ENCODE data around the gene WIZ.
A peak's percentile ranks its signal among the peaks of the same experiment; 100 is the strongest.

WIZ gene

DNA sequence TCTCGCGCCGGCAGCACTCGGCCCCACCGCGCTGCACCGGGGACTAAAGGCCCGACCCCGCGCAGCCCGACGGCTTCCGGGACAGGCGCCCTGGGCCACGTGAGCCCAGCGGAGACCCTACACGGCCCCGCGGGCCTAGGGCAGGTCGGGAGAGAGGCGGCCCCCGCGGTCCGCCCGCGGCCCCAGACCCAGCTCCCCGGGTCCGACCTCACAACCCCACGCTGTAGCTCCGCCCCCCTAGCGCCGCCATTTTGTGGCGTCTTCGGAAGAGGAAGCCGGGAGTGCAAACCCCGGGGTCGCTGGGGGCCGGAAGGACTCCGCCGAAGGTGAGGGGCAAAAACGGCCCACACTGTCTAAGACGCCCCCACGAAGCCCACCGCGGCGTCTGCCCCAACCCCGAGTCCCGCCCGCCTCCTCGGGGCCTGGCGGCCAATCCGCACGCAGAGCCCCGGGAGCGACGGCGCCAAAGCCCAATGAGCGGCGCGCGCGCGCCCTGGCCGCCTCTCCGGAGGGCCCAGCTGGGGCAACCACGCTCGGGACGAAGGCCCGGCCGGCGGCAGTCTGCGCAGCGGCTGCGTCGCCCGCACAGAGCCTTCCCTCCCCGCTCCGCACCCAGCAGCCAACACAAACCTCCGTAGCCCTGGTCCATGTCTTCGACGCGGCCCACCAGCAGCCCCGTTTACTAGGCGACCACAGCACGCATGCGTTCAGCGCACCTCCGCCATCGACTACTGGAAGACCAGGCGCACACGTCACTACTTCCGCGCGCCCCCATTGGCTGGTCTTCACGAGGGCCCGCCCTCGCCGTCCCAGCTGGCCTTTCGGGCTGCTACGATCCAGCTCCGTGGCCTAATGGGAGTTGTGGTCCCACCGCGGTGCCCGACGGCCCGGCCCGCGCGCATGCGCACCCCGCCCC is 70.4 kb downstream of the WIZ start, which contains the start of gene AKAP8 (continued):
- TF ChIP-seq BCL11B (tag by site-specific recombination; IDR thresholded peaks at IDR 0.05; ENCODE audit: low read depth): no peak
- TF ChIP-seq, protein P1, sequence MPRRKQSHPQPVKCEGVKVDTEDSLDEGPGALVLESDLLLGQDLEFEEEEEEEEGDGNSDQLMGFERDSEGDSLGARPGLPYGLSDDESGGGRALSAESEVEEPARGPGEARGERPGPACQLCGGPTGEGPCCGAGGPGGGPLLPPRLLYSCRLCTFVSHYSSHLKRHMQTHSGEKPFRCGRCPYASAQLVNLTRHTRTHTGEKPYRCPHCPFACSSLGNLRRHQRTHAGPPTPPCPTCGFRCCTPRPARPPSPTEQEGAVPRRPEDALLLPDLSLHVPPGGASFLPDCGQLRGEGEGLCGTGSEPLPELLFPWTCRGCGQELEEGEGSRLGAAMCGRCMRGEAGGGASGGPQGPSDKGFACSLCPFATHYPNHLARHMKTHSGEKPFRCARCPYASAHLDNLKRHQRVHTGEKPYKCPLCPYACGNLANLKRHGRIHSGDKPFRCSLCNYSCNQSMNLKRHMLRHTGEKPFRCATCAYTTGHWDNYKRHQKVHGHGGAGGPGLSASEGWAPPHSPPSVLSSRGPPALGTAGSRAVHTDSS (tag by site-specific recombination; IDR thresholded peaks at IDR 0.05): no peak; the same call in 1 of the 2 replicates
- TF ChIP-seq ZNF580 (tag by site-specific recombination; IDR thresholded peaks at IDR 0.05): no peak
- no peak for TF ChIP-seq CTCF (tag by site-specific recombination; IDR thresholded peaks at IDR 0.05)
- no peak for TF ChIP-seq WT1 (tag by site-specific recombination; IDR thresholded peaks at IDR 0.05)
- TF ChIP-seq PRDM10 (tag by site-specific recombination; IDR thresholded peaks at IDR 0.05): peak; percentile 15; the same call in 1 of the 2 replicates
- no peak for TF ChIP-seq ZNF549 (tag by site-specific recombination; IDR thresholded peaks at IDR 0.05)
- no peak for TF ChIP-seq ZNF223 (tag by site-specific recombination; IDR thresholded peaks at IDR 0.05)
- TF ChIP-seq PBX3 (CRISPR knock-in tag; IDR thresholded peaks at IDR 0.05): peak; percentile 69; the same call in 1 of the 2 replicates
- no peak for TF ChIP-seq FEZF1 (tag by site-specific recombination; IDR thresholded peaks at IDR 0.05)
- TF ChIP-seq ZNF140 (tag by site-specific recombination; IDR thresholded peaks at IDR 0.05): no peak
- no peak for TF ChIP-seq SCRT2 (tag by site-specific recombination; IDR thresholded peaks at IDR 0.05)
- no peak for TF ChIP-seq ZNF555 (tag by site-specific recombination; conservative IDR thresholded peaks at IDR 0.05)
- no peak for TF ChIP-seq TCF7L2 (IDR thresholded peaks at IDR 0.05; ENCODE audit: borderline replicate concordance, low read depth, low read length)
- TF ChIP-seq ZNF792 (tag by site-specific recombination; IDR thresholded peaks at IDR 0.05): no peak
- no peak for TF ChIP-seq ZSCAN16 (tag by site-specific recombination; IDR thresholded peaks at IDR 0.05)
- TF ChIP-seq ZNF311 (tag by site-specific recombination; IDR thresholded peaks at IDR 0.05; ENCODE audit: borderline replicate concordance): no peak
- no peak for TF ChIP-seq GLI4 (tag by site-specific recombination; IDR thresholded peaks at IDR 0.05)
- no peak for TF ChIP-seq REPIN1 (tag by site-specific recombination; IDR thresholded peaks at IDR 0.05; ENCODE audit: low read depth)
- no peak for TF ChIP-seq MZF1 (tag by site-specific recombination; IDR thresholded peaks at IDR 0.05; ENCODE audit: borderline replicate concordance)
- TF ChIP-seq ZNF146 (tag by site-specific recombination; IDR thresholded peaks at IDR 0.05): no peak
- TF ChIP-seq ZNF654 (tag by site-specific recombination; IDR thresholded peaks at IDR 0.05; ENCODE audit: low read depth): no peak
- no peak for TF ChIP-seq ZBTB1 (tag by site-specific recombination; IDR thresholded peaks at IDR 0.05)
- TF ChIP-seq, protein P2, sequence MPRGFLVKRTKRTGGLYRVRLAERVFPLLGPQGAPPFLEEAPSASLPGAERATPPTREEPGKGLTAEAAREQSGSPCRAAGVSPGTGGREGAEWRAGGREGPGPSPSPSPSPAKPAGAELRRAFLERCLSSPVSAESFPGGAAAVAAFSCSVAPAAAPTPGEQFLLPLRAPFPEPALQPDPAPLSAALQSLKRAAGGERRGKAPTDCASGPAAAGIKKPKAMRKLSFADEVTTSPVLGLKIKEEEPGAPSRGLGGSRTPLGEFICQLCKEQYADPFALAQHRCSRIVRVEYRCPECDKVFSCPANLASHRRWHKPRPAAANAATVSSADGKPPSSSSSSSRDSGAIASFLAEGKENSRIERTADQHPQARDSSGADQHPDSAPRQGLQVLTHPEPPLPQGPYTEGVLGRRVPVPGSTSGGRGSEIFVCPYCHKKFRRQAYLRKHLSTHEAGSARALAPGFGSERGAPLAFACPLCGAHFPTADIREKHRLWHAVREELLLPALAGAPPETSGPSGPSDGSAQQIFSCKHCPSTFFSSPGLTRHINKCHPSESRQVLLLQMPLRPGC (tag by site-specific recombination; IDR thresholded peaks at IDR 0.05): no peak
- no peak for TF ChIP-seq ZNF391 (tag by site-specific recombination; IDR thresholded peaks at IDR 0.05; ENCODE audit: borderline replicate concordance, low read depth)
- TF ChIP-seq AEBP2 (tag by site-specific recombination; IDR thresholded peaks at IDR 0.05; ENCODE audit: borderline replicate concordance): no peak
- TF ChIP-seq MEIS1 (CRISPR knock-in tag; IDR thresholded peaks at IDR 0.05; ENCODE audit: borderline replicate concordance): no peak
- TF ChIP-seq ZNF791 (tag by site-specific recombination; IDR thresholded peaks at IDR 0.05): no peak

All from HEK293 (cell line).